ENCODE measurements around the gene PTOV1.
A peak's percentile ranks its signal among the peaks of the same experiment; 100 is the strongest.

The PTOV1 gene

GRCh38 chr19:49862391-49863253, 11.7 kb downstream of the PTOV1 start (continued):
- no peak for TF ChIP-seq ZBTB44 (tag by site-specific recombination; IDR thresholded peaks at IDR 0.05)
- no peak for TF ChIP-seq ZNF354C (tag by site-specific recombination; IDR thresholded peaks at IDR 0.05; ENCODE audit: borderline replicate concordance, low read depth)
- TF ChIP-seq INSM2 (tag by site-specific recombination; IDR thresholded peaks at IDR 0.05) = no peak
- TF ChIP-seq ZNF202 (tag by site-specific recombination; IDR thresholded peaks at IDR 0.05; ENCODE audit: borderline replicate concordance) = no peak
- TF ChIP-seq REPIN1 (tag by site-specific recombination; IDR thresholded peaks at IDR 0.05; ENCODE audit: low read depth) = no peak
- TF ChIP-seq ZNF433 (tag by site-specific recombination; IDR thresholded peaks at IDR 0.05; ENCODE audit: low read depth) = no peak
- TF ChIP-seq ZNF501 (tag by site-specific recombination; IDR thresholded peaks at IDR 0.05) = no peak
- 0 out of 2 replicates have a peak, but pooled peaks have one; percentile 32 for TF ChIP-seq ZEB2 (tag by site-specific recombination; IDR thresholded peaks at IDR 0.05)
- peak; percentile 50; the same call in 1 of the 2 replicates for TF ChIP-seq ZNF580 (tag by site-specific recombination; IDR thresholded peaks at IDR 0.05)
- no peak for TF ChIP-seq ZNF645 (tag by site-specific recombination; IDR thresholded peaks at IDR 0.05)
- 0 out of 2 replicates have a peak, but pooled peaks have one; percentile 29 for TF ChIP-seq ZXDB (tag by site-specific recombination; IDR thresholded peaks at IDR 0.05)
- TF ChIP-seq GLIS1 (tag by site-specific recombination; IDR thresholded peaks at IDR 0.05) = 0 out of 2 replicates have a peak, but pooled peaks have one; percentile 29
- TF ChIP-seq ZBTB10 (tag by site-specific recombination; IDR thresholded peaks at IDR 0.05) = no peak
- TF ChIP-seq ZFP69B (tag by site-specific recombination; IDR thresholded peaks at IDR 0.05) = 0 out of 2 replicates have a peak, but pooled peaks have one; percentile 79
- TF ChIP-seq SP3 (tag by site-specific recombination; IDR thresholded peaks at IDR 0.05) = peak; percentile 23; the same call in 1 of the 2 replicates
- TF ChIP-seq KLF8 (tag by site-specific recombination; IDR thresholded peaks at IDR 0.05) = peak; percentile 54; the same call in 1 of the 2 replicates
- TF ChIP-seq ZNF621 (tag by site-specific recombination; IDR thresholded peaks at IDR 0.05) = no peak
- peak; percentile 76 for TF ChIP-seq KLF1 (tag by site-specific recombination; IDR thresholded peaks at IDR 0.05)
- peak; percentile 48 for TF ChIP-seq ZNF341 (tag by site-specific recombination; IDR thresholded peaks at IDR 0.05; ENCODE audit: low read depth)
- no peak for TF ChIP-seq ZNF473 (tag by site-specific recombination; IDR thresholded peaks at IDR 0.05)
- 0 out of 2 replicates have a peak, but pooled peaks have one; percentile 21 for TF ChIP-seq GLIS2 (tag by site-specific recombination; IDR thresholded peaks at IDR 0.05)
- TF ChIP-seq ZNF223 (tag by site-specific recombination; IDR thresholded peaks at IDR 0.05) = 0 out of 2 replicates have a peak, but pooled peaks have one; percentile 51
- peak; percentile 87 for TF ChIP-seq KLF17 (tag by site-specific recombination; IDR thresholded peaks at IDR 0.05)
- TF ChIP-seq ZNF174 (tag by site-specific recombination; IDR thresholded peaks at IDR 0.05) = no peak
- TF ChIP-seq HOXA7 (CRISPR knock-in tag; IDR thresholded peaks at IDR 0.05; ENCODE audit: borderline replicate concordance) = no peak
- peak; percentile 50; the same call in 1 of the 2 replicates for TF ChIP-seq SP7 (tag by site-specific recombination; IDR thresholded peaks at IDR 0.05)
- 0 out of 2 replicates have a peak, but pooled peaks have one; percentile 26 for TF ChIP-seq ZBTB48 (tag by site-specific recombination; IDR thresholded peaks at IDR 0.05)
- no peak for TF ChIP-seq ZNF449 (tag by site-specific recombination; IDR thresholded peaks at IDR 0.05)

All from HEK293 (cell line).